GM21737 (cell line): ENCODE results near the gene TMEM190.

Experiments used
- ATAC-seq: cut with Tn5 transposase; IDR thresholded peaks from one replicate; pipeline ENCODE4 v1.9.1; 2021; ENCODE audit warnings: mild to moderate bottlenecking, moderate library complexity; ENCODE audit not compliant: unreplicated experiment

Gene TMEM190

DNA sequence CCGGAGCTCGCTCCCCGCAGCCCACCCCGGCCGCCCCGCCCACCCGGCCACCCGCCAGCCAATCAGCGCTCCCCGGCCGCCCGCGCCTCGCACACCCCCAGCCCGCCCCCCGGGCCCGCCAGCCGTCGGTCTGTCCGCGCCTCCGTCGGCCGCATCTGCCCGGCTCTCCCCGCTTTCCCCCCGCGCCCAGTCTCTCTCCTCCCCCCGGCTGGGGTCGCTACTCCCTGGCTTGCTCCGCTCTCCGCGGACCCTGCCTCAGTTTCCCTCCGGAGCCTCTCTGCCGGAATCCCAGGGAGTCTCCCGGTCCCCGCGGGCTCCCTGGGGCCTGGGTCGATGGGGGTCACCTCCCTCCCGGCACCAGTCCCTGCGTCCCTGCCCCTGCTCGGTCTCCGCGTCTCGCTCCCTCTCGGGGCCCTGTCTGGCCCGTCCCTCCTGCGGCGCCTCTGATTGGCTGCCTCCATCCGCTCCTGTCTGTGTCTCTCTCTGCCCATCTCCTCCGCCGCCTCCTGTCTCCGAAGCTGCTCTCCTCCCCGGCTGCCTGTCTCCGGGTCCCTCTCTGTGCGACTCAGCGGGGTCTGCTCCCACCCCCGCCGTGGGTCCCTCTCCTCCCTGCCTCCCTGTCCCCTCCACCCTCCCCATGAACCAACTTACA lies 6.8 kb upstream of the TMEM190 start:
- ATAC-seq, result no peak

DNA sequence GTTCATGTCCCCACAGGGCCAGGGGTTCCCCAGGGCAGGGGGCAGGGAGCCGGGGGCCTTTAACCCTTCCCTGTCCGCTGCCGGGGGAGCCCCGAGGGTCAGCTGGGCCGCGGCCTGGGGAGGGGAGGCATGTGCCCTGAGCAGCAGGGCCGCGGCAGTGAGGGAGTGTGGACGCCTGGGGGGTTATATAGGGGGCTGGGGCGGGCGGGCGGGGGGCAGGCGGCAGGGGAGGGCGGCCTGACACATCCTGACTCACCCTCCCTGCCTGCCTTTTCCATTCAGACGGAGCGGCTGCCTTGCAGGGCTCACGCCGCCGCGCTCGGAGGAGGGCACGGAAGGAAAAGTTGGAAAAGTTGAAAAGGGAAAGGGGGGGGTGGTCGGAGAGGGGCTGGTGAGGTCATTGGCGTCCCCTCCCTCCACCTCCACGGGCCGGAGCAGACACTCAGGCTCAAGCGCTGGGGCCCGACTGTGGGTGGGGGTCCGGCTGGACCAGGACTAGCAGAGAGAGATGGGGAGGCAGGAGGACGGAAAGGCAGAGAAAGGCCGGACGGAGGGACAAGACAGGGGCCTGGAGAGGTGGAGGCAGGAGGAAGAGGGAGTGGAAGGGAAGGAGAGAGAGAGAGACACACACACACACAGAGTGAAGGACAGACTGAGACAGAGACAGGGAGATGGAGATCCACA lies 6.2 kb upstream of the TMEM190 start, which contains the start of gene IL11:
IL11 (minus strand) TSS at position 159 of the 684 bp plus-strand sequence; CDS start at position 6, 153 bp downstream.
- no peak for ATAC-seq

DNA sequence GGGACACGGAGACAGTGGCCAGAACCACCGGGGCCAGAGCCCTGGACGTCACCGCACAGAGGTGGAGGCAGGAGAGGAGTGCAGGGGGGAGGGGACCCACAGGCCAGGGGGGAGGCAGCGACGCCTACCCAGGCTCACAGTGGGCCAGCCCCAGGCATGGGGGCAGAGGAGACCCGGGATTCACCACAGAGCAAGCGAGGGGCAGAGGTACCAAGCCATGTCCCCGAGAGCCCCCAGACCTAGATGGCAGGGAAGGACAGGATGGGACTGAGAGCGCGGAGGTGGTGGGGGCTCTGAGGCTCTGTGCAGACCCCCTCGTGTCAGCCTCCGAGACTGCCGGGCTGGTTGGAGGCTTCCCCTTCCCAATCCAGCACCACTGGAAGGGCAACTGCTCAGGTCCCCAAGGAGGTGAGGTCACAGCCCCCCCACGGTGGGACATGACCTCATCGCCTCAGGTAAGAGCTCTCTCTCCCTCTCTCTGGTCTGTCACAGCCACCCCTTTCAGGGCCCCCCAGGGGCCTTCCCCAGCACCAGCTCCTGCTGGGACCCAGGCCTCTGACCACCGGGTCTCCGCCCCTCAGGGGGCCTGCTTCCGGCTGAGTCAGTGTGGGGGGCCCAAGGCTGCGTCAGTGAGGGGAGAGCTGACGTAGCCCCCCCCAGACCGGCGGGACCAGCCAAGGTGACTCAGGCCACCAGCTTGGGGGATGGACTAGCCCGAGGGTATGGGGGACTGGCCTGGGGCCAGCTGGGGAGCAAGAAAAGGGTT lies 4.1 kb upstream of the TMEM190 start:
- ATAC-seq, result no peak

DNA sequence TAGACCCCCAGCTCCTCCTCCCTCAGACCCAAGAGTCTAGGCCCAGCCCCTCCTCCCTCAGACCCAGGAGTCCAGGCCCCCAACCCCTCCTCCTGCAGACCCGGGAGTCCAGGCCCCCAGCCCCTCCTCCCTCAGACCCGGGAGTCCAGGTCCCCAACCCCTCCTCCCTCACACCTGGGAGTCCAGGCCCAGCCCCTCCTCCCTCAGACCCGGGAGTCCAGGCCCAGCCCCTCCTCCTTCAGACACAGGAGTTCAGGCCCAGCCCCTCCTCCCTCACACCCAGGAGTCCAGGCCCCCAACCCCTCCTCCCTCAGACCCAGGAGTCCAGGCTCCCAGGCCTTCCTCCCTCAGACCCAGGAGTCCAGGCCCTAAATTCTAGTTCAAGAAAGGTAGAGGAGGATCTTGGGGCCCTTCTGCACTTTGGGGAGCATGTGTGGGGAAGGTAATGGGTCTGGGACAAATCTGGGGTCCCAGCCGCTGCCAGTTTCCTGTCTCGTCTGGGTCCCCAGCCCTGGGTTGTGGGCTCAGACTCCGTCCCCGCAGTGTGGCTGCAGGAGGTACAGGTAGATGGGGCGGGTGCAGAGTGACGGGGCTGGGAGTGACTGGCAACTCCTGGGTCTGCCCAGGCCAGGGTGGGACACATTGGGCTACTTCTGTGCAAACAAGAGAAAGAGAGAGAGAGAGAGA lies 3.2 kb upstream of the TMEM190 start:
- ATAC-seq, result no peak

DNA sequence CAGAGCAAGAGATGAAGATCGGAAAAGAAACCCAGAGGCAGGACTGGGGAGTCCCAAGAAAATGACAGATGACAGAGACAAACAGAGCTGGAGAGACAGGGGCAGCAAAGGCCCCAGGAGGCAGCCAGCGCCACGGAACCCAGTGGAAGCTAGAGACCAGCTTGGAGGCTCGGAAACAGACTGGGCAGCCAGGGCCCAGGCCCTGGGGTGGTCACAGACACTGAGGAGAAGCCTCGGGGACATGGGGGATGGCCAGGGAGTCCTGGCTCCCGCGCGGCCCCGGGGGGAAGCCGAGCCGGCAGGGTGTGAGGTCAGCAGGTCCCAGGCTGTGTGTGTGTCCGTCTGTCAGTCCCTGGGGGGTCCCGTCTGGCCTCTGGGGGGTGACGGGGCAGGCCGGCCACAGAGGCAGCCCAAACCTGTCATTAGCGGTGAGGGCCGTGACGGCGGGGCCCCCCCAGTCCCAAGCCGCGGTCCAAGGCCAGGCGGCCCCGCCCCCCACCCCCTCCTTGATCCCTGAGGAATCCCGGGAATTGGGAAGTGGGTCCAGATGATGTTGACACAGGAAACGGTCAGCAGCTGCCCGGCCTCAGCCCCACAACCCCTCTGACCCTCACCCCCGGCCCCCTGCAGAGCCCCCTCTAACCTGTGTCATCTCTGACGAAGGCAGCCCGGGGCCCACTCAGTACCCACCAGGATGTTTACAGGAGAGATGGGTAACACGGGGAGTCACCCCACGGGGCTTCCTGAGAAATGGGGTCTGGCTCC lies 2.5 kb upstream of the TMEM190 start:
- no peak for ATAC-seq

DNA sequence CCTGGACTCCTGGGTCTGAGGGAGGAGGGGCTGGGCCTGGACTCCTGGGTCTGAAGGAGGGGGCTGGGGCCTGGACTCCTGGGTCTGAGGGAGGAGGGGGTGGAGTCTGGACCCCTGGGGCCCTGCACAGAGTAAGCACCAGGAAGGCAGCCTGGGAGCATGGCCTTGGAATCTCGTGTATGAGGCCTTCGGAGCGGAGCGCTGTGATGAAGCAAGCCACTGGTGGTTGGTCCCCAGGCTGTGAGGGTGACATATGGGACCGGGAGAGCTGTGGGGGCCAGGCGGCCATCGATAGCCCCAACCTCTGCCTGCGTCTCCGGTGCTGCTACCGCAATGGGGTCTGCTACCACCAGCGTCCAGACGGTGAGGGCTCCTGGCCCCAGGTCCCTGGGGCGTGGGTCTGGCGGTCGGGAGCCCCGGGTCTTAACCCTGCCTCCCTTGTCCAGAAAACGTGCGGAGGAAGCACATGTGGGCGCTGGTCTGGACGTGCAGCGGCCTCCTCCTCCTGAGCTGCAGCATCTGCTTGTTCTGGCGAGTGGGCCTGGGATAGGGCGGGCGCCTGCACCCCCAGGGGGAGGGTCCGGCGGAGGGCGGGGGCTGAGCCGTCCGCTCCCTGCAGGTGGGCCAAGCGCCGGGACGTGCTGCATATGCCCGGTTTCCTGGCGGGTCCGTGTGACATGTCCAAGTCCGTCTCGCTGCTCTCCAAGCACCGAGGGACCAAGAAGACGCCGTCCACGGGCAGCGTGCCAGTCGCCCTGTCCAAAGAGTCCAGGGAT lies 918 bp downstream of the TMEM190 start:
- no peak for ATAC-seq

DNA sequence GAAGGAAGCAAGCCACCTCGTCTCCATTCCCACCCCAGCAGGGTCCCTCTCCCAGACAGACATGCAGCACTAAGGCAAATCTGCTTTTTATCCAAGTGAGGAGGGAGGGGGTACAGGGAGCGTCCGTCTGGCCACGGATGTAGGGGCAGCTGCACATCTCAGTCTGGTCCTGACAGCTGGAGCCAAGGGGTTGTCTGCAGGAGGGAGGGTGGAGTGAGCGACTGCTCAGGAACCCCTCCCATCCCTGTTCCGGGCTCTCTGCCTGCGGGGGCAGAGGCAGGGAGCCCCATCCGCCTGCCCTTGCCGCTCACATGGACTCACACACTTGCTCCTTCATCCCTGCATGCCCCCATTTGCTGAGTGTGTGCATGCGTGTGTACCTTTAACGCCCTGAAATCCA lies 2.5 kb downstream of the TMEM190 start:
- no peak for ATAC-seq

DNA sequence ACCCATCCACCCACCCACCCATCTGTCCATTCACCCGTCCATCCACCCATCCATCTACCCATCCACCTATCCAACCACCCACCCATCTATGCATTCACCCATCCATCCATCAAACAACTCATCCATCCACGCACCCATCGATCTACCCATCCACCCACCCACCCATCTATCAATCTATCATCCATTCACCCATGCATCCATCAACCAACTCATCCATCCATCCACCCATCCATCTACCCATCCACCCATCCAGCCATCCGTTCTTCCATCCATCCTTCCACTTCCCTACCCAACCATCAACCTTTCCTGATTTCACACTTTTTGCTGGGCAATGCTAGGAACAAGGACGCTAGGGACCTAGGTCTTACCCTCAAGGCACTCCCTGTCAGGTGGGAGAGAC lies 5.4 kb downstream of the TMEM190 start:
- ATAC-seq, result no peak

DNA sequence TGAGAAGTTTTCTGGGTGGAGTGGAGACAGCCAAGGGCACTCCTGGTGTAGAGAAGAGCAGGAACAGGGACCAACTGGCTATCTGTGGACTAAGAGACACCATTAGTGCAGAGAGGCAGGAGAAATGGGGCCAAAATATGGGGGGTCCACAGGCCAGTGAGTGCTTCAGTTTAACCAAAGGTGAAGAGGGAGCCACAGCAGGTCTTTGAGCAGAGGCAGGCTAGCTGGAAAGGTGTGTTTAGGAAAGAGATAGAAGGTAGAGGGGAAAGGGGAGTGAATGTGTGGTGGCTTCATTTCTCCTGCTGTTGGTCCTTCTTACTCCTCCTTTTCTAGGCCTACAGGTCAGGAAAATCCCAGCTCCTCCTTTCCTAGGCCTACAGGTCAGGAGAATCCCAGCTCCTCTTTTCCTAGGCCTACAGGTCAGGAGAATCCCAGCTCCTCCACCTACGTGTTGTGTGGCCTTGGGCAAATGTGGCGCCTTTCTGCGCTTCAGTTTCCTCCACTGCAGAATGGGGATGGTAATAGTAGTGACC lies 6.0 kb downstream of the TMEM190 start:
- ATAC-seq, result no peak

DNA sequence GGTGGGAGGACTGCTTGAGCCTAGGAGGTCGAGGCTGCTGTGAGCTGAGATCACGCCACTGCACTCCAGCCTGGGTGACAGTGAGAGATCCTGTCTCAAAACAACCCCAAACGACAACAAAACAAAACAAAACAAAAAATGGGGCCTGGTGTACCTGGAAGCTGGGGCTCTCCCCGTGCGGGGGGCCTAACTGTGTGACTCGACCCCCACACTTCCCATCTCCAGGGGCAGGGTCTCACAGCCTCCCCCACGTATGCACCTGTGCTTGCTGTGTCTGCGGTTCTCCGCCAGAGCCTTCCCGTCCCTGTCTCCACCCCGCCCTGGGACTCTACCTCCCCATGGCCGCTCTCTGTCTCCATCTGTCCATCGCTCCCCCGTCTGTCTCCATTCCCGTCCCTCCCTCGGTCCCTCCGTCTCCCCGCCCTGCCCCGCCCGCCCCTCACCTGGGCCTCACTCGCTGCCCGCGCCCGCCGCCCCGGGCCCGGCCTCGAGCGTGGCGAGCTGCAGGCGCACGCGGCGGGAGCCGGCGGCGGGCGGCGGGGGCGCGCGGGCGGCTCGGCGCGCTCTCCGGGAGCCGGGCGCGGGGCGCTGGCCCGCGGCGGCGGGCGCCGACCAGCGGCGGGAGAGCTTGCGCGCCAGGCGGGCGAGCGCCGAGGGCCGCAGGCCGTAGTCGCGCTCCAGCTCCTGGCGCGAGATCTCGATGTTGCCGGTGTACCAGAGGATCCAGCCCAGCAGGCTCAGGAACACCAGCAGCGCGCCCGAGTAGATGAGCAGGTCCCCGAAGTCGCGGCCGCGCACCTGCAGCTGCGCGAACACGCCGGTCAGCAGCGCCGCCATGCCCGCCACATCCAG lies 6.9 kb downstream of the TMEM190 start:
- no peak for ATAC-seq

DNA sequence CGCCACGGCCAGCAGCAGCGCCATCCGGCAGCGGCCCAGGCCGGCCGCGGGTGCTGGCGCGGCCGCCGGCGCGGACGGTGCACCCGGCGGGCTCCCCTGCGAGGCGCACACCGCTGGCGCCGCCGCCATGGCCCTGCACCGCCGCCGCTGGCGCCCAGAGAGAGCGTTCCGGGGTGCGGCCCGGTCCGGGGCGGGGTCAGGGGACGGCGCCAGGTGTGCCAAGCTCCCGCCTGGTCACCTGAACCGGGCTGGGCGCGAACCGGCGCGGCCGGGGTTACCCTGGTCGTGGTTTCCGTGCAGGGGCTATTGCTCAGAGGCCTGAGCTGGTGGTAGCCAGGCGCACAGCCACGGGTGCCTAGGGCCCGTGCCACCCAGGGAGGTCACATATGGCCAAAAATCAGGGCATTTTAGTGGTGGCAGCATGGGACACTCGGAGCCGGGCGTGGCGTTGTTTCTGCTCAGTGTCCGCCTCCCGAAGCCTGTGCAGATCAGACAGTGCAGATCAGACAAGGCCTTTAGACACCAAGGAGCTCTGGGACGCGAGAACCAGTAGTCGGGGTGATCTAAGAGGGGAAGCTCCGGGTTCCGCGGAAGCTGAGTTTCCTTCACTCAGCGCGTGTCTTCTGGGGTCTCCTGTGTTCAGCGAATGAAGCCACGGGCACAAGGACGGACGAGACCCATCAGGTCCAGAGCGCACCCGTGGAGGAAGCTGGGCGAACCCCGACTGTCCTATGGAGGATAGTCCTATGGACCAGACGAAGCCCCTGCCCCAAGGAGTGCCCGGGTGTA lies 7.7 kb downstream of the TMEM190 start, which contains the start of gene TMEM238:
TMEM238 (minus strand) TSS at position 162 of the 789 bp plus-strand sequence; CDS start at position 129, 33 bp downstream.
- ATAC-seq, result no peak

DNA sequence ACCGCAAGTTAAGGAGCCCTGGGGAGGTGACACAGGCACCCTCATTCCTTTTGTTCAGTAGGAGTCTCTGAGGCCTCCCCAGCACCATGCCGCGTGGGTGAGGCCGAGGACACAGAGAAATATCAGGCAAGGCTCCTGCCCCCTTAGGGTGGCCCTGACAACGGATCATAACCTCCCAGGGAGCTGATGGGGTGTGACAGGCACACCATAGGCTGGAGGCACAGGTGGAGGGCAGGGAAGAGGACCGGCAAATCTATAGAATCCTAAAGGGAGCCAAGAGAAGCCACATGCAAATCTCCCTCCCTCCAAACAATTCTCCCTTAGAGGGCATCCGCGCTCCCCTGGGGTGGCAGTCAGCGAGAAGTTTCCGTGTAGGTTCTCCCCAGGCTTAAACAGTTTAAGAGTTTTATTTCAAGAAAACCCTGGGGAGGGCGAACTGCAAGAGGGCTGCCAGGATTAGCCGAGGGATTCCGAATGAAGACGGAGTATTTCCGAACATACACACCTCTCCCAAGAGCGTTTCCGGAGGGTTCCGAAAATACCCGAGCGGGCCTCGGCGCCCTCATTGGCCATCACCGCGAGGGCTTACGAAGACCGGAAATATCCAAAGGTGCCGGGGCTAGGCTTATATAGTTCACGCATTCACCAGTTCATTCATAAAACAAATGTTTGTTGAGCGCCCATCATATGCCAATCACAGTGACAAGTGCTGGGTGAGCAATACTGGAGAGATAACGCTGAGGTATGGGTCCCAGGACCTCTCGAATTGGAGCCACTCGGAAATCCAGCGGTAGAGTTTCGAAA lies 8.5 kb downstream of the TMEM190 start:
- peak; percentile 47 for ATAC-seq

DNA sequence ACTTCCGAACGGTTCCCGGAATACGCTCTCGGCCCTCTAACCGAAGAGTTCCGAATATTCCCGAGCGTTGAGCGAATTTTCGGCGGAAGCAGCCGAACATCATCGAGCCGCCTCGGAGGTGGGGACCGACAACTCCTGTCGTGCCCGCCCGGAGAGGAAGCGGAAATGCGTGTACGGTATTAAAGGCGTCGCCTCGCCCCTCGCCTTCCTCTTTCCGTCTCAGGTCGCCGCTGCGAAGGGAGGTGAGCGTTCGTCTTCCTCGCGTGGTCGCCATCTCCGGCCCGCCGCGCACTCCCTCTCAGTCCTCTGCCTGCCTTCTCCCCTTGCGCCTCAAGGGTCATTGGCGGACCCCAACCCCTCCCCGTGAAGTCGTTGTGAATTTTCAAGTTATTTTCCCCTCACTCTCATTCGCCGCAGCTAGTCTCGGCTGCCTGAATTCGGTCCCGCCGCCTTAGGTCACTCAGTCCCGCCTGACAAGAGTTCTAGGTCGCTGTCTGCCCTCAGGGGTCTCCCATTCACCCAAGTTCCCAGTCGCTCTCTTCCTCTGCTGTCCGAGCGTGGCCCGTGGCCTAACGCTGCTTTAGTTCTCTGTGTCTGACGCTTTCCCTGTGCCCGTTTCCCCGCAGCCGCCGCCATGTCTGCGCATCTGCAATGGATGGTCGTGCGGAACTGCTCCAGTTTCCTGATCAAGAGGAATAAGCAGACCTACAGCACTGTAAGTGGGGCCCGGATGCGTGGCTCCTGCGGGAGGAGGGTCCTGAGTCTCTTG lies 9.3 kb downstream of the TMEM190 start, which contains the start of gene RPL28:
RPL28 (plus strand) TSS at position 209 of the 769 bp plus-strand sequence; CDS start at position 635, 426 bp downstream.
- ATAC-seq, result peak; percentile 60

DNA sequence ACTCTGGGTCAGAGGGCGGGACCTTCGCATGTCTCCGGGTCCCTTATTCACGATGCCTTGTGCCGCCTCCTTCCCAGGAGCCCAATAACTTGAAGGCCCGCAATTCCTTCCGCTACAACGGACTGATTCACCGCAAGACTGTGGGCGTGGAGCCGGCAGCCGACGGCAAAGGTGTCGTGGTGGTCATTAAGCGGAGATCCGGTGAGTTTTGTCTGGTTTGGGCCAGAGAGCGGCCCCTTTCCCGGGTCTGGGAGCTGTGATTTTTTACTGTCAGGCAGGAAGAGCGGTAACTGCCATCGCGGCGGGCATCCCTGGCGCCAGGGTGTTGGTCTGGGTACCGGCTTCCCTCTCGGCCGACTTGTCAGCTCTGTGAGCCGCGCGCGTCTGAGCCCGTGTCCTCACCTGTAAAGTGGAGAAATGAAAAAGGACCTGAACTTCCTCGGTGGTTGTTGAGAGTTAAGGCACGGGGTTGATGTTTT lies 9.9 kb downstream of the TMEM190 start:
- no peak for ATAC-seq

DNA sequence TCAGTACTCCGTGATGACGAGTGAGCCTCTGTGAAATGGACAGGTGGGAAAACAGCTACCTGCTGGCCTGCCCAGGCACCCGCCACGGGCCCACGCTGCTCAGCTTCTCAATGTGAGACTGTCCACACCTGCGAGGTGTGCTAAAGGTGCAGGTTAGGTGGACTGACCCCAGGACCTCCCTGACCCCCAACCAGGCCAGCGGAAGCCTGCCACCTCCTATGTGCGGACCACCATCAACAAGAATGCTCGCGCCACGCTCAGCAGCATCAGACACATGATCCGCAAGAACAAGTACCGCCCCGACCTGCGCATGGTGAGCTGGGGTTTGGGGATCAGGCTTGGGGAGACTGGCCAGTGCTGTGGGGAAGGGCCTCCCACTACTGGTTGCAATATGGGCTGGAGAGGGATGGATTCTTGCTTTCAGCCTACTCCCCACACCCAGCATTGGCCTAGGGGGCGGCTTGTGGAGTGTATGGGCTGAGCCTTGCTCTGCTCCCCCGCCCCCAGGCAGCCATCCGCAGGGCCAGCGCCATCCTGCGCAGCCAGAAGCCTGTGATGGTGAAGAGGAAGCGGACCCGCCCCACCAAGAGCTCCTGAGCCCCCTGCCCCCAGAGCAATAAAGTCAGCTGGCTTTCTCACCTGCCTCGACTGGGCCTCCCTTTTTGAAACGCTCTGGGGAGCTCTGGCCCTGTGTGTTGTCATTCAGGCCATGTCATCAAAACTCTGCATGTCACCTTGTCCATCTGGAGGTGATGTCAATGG lies 11.3 kb downstream of the TMEM190 start:
- no peak for ATAC-seq
